ENCODE results near the gene ATP2C2. TPM values are rescaled to one million over a fixed set of nuclear protein-coding genes. Genes with fewer than 3 reads are reported as not detected.

Gene ATP2C2
- total and polyA plus RNA-seq, 9 of the 15 experiments (the other 6 are each of a cell fraction or from before 2014, with no cell fraction given): 0.75 TPM; not detected in 8

GRCh38 chr16:84477661-84478060, 109.3 kb downstream of the ATP2C2 start (continued):
- TF ChIP-seq, protein P1, sequence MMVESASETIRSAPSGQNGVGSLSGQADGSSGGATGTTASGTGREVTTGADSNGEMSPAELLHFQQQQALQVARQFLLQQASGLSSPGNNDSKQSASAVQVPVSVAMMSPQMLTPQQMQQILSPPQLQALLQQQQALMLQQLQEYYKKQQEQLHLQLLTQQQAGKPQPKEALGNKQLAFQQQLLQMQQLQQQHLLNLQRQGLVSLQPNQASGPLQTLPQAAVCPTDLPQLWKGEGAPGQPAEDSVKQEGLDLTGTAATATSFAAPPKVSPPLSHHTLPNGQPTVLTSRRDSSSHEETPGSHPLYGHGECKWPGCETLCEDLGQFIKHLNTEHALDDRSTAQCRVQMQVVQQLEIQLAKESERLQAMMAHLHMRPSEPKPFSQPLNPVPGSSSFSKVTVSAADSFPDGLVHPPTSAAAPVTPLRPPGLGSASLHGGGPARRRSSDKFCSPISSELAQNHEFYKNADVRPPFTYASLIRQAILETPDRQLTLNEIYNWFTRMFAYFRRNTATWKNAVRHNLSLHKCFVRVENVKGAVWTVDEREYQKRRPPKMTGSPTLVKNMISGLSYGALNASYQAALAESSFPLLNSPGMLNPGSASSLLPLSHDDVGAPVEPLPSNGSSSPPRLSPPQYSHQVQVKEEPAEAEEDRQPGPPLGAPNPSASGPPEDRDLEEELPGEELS (CRISPR knock-in tag; IDR thresholded peaks at IDR 0.05; ENCODE audit: borderline replicate concordance): no peak
- TF ChIP-seq PTBP1 (IDR thresholded peaks at IDR 0.05; ENCODE audit: low read depth, low read length) (no peak), ZNF165 (CRISPR knock-in tag; IDR thresholded peaks at IDR 0.05; ENCODE audit: borderline replicate concordance) (no peak), KLF10 (CRISPR knock-in tag; IDR thresholded peaks at IDR 0.05) (no peak), SMARCC2 (IDR thresholded peaks at IDR 0.05; ENCODE audit: low read depth) (no peak), ETS2 (tag; IDR thresholded peaks at IDR 0.05; ENCODE audit: borderline replicate concordance, poor library complexity, severe bottlenecking) (no peak), ZNF232 (CRISPR knock-in tag; IDR thresholded peaks at IDR 0.05) (no peak), ZNF592 (IDR thresholded peaks at IDR 0.05) (no peak)

Measured in K562 (cell line).